Adrenal gland (tissue), 12 donors: ENCODE data around the gene ST8SIA3. TPM values are rescaled to one million over a fixed set of nuclear protein-coding genes. Genes with fewer than 3 reads are reported as not detected.

Experiments
- DNase-seq, 7 donors: peaks; one replicate each; pipeline ENCODE4 v3.0.0-alpha.2; 2019 to 2020
- H3K27ac ChIP-seq, 5 donors: fragments of 200-600 bp; sonication (generic) in 4 of 5; 1 replicate in 3 of 5; 2 replicates in 2 of 5; pipeline versions ENCODE4 v1.5.1 to v1.8.0; 2016 to 2020; ENCODE audit warnings: mild to moderate bottlenecking in 1 of 5
- H3K27me3 ChIP-seq: fragments of 200-600 bp; 2 replicates; pipeline ENCODE4 v1.8.0; 2021
- H3K36me3 ChIP-seq, 2 donors: fragments of 200-600 bp; replicated peaks in 1 of 2; 1 replicate in 1 of 2; 2 replicates in 1 of 2; pipeline versions ENCODE4 v1.5.1 to v1.8.0; 2018 to 2022
- H3K4me1 ChIP-seq, 2 donors: fragments of 200-600 bp; replicated peaks in 1 of 2; 1 replicate in 1 of 2; 2 replicates in 1 of 2; pipeline versions ENCODE4 v1.5.1 to v1.8.0; 2018 to 2021
- H3K4me3 ChIP-seq, 4 donors: fragments of 200-600 bp; sonication (generic) in 3 of 4; one replicate each; pipeline ENCODE4 v1.5.1; 2016 to 2018
- H3K9me3 ChIP-seq, 3 donors: fragments of 200-600 bp; sonication (generic) in 1 of 3; replicated peaks in 1 of 3; 1 replicate in 2 of 3; 2 replicates in 1 of 3; pipeline versions ENCODE4 v1.5.1 to v1.8.0; 2016 to 2021
- CTCF ChIP-seq, 6 experiments: fragments of 450-650 bp in 4 of 6; fragments of 200-600 bp in 2 of 6; sonication (generic) in 1 of 6; IDR thresholded peaks; 1 replicate in 5 of 6; 2 replicates in 1 of 6; pipeline versions ENCODE4 v1.5.1 to v1.8.0; 2016 to 2021; ENCODE audit warnings: antibody characterized with exemption in 6 of 6, mild to moderate bottlenecking in 2 of 6, moderate library complexity in 1 of 6
- POLR2A ChIP-seq, 2 donors: fragments of 450-650 bp; IDR thresholded peaks; one replicate each; pipeline ENCODE4 v1.6.1; 2017; ENCODE audit warnings: antibody characterized with exemption in 2 of 2, mild to moderate bottlenecking in 2 of 2, moderate library complexity in 1 of 2
- WGBS, 4 donors: extraction: QIAGEN DNeasy Blood & Tissue Kit in 2 of 4; methylation state at CpG; one replicate each; pipeline versions ENCODE4 v1.1.5 to v1.1.7; 2013 to 2017; 5-methylcytosine and 5-hydroxymethylcytosine counted together
- intact Hi-C, 2 donors: fragments of 100-400 bp; cut with DNase I; formaldehyde crosslinking; loops; one replicate each; pipeline versions ENCODE4 v1.14.1 to v1.15.0; 2022 to 2023
- polyA plus RNA-seq, 3 donors: library from polyadenylated mRNA; stranded (reverse); fragments of 200-250 nt in 2 of 3; fragments of 350-450 nt in 1 of 3; fragmentation: Illumina TruSeq in 1 of 3; extraction: RNeasy Lipid Tissue Mini Kit (QIAGEN cat#74804) in 1 of 3; gene quantifications; one replicate each; pipeline ENCODE4 v1.2.3, GENCODE V29; 2013 to 2014
- total RNA-seq, 9 donors: library from RNA; depleted of rRNA in 4 of 9; stranded (reverse); fragments of >200 nt in 4 of 9; fragments of 120-200 nt in 1 of 9; fragmentation: NEBNext Ultra II Directional in 1 of 9; extraction: Animal tissue kit (Norgen Biotek cat#: 25700) in 1 of 9; gene quantifications; one replicate each; pipeline versions ENCODE4 v1.1.0 to v1.2.4, GENCODE V29; 2013 to 2023
- donor health status: healthy with polysubstance abuse.
- donor health status: Bipolar disorder and iron deficiency.
- donor health status: DM: yes; HTN: yes; CAD: no.
- donor health status: DM: no; HTN: no; CAD: no.
- donor health status: DM: no; HTN: no; CAD: no.
- donor health status: DM: yes; HTN: yes; CAD: no.

ST8SIA3 gene
- total and polyA plus RNA-seq, 12 donors, result 0.06 to 21.1 (median 2.3) TPM; not detected in 3

- no peak overlapping the region for H3K4me3 ChIP-seq
- H3K27ac ChIP-seq, result no peak overlapping the region
- intact Hi-C loops, result no loop called here
- H3K36me3 ChIP-seq, result no peaks in the 10 kb centered on the region
- H3K4me1 ChIP-seq, result no peaks in the 10 kb centered on the region
- TF ChIP-seq CTCF (IDR thresholded peaks at IDR 0.05), result no peak
- TF ChIP-seq POLR2A (IDR thresholded peaks at IDR 0.05), result no peak
- no peak for DNase-seq
- no peaks in the 10 kb centered on the region for H3K9me3 ChIP-seq
- H3K27me3 ChIP-seq, result no peaks in the 10 kb centered on the region
Observed at GRCh38 chr18:57409650-57410049, 57.3 kb downstream of the ST8SIA3 start.

GRCh38 chr18:57410749-57411148 lies 58.4 kb downstream of the ST8SIA3 start:
- Histone ChIP-seq H3K27ac (no peak overlapping the region), H3K4me1 (no peaks in the 10 kb centered on the region), H3K4me3 (no peak overlapping the region), H3K9me3 (no peaks in the 10 kb centered on the region), H3K36me3 (no peaks in the 10 kb centered on the region), H3K27me3 (no peaks in the 10 kb centered on the region)
- TF ChIP-seq CTCF (IDR thresholded peaks at IDR 0.05) (no peak), POLR2A (IDR thresholded peaks at IDR 0.05) (no peak)
- intact Hi-C loops, result no loop called here
- DNase-seq, result no peak
- 49 to 72% (median 57%) methylated on average over 3 of the region's 3 CpGs for WGBS, 4 donors

- Histone ChIP-seq H3K36me3 (no peaks in the 10 kb centered on the region), H3K9me3 (no peaks in the 10 kb centered on the region), H3K4me1 (no peaks in the 10 kb centered on the region), H3K27me3 (no peaks in the 10 kb centered on the region), H3K27ac (no peak overlapping the region), H3K4me3 (no peak overlapping the region)
- intact Hi-C loops, result no loop called here
- 67 to 77% (median 71%) methylated on average over 4 of the region's 4 CpGs for WGBS, 4 donors
- TF ChIP-seq POLR2A (IDR thresholded peaks at IDR 0.05) (no peak), CTCF (IDR thresholded peaks at IDR 0.05) (no peak)
- no peak for DNase-seq
Observed at GRCh38 chr18:57416542-57416941, 64.2 kb downstream of the ST8SIA3 start.

Other genes with a start within 250 kb of the ST8SIA3 start
- not detected for gene BOD1L2, start 205.5 kb upstream of the ST8SIA3 start, total RNA-seq
- not detected for gene BOD1L2, start 205.5 kb upstream of the ST8SIA3 start, polyA plus RNA-seq
- 1 to 10 TPM in 1 of 9 donors, under 1 TPM in 7, not detected in 1; 0.14 to 4.6 (median 0.27) TPM for gene ONECUT2, start 82.8 kb downstream of the ST8SIA3 start, total RNA-seq
- under 1 TPM; 0.07 to 0.59 (median 0.08) TPM for gene ONECUT2, start 82.8 kb downstream of the ST8SIA3 start, polyA plus RNA-seq
- 100 to 1,000 TPM in 1 of 9 donors, 10 to 100 TPM in 8; 36.3 to 247 (median 47.8) TPM for gene FECH, start 234.1 kb downstream of the ST8SIA3 start, total RNA-seq
- gene FECH, start 234.1 kb downstream of the ST8SIA3 start, polyA plus RNA-seq, result 10 to 100 TPM in 1 of 3 donors, 1 to 10 TPM in 2; 6.4 to 45.7 (median 7.2) TPM